Retinal pigment epithelial cell (primary cell): ENCODE measurements around the gene MSH2.

Source experiments
- DNase-seq: peaks from one replicate; pipeline ENCODE4 v3.0.0-alpha.2; 2010; ENCODE audit warnings: low read depth
- H3K4me3 ChIP-seq: 2 replicates; pipeline ENCODE4 v1.5.1; 2011; ENCODE audit warnings: mild to moderate bottlenecking, low read length, control low read depth, moderate library complexity
- TF ChIP-seq, protein P1 (sequence below): conservative IDR thresholded peaks from 2 replicates; pipeline ENCODE4 v1.5.1; 2011; ENCODE audit warnings: low read depth, low read length, control low read depth, inconsistent platforms

The MSH2 gene

DNA sequence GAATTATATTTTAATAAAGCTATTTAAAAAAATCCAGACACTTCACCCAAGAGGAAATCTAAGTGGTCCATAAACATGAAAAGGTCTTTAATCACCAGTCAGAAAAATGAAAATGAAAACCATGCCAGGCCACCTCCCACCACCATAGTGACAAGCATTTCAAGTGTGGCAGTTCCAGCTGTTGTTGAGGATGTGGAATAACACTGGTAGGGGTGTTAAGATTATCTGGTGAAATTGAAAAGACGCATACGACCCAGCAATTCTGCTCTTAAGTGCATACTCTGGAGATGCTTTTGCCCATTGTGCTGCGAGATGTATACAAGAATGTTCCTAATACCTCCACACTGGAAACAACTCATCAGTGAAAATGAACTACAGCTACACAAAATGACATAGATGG is 82.2 kb downstream of the MSH2 start:
- TF ChIP-seq, protein P1, sequence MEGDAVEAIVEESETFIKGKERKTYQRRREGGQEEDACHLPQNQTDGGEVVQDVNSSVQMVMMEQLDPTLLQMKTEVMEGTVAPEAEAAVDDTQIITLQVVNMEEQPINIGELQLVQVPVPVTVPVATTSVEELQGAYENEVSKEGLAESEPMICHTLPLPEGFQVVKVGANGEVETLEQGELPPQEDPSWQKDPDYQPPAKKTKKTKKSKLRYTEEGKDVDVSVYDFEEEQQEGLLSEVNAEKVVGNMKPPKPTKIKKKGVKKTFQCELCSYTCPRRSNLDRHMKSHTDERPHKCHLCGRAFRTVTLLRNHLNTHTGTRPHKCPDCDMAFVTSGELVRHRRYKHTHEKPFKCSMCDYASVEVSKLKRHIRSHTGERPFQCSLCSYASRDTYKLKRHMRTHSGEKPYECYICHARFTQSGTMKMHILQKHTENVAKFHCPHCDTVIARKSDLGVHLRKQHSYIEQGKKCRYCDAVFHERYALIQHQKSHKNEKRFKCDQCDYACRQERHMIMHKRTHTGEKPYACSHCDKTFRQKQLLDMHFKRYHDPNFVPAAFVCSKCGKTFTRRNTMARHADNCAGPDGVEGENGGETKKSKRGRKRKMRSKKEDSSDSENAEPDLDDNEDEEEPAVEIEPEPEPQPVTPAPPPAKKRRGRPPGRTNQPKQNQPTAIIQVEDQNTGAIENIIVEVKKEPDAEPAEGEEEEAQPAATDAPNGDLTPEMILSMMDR: no peak
- H3K4me3 ChIP-seq: no peak overlapping the region
- no peak for DNase-seq

DNA sequence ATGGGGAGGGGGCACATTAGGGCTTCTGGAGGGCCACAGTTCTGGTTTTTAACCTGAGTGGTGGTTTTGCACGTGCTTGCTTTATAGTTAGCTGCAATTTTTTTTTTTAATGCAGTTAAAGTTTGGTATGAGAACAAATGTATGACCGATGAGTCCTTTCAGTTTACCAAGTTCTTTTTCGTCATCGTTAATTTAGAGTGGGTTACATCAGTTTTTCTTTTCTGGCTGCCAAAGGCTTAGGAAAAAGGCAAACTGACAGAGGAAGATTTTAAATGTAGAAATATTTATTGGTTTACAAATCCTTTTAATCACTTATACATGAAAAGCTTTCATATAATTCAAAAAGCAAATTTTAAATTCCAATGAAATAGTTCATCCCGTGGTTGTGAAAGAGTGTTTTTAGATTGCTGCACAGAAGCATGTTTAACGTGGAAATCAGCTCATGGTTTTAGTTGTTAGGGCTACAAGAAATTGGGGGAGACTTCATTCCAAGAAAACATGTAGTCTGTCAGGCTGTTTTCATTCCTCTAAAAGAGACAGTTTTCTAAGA is 82.9 kb downstream of the MSH2 start:
- TF ChIP-seq, protein P1: no peak
- no peak for DNase-seq
- H3K4me3 ChIP-seq: no peak overlapping the region

DNA sequence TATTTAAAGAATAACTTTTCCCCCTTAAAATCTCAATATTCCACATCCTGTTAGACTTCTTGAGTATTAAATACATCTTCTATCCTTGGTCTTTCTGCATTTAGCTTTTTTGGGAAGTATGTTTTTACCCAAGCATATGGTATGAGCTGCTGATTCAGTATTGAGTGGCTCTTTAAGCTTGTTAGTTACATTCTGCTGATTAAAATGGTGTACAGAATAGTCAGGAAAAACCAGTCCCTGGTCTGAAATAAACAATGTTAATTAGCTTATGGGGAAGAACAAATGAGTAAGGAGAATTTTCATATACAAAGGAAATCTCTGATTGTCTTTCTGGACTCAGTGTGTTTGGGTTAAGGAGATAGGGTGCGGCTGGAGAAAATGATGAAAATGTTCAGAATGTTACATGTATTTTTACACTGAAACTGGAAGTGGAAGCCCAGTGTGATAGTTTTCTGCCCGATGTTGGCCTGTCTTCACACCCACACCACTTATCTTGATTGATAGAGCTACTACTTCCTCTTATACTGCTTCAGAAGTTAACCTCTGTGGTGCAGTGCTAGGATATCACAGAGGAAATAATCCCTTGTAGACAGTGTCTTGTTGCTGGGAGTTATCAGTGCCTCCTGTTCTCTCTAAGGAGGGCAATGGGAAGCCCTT is 84.0 kb downstream of the MSH2 start:
- no peak overlapping the region for H3K4me3 ChIP-seq
- TF ChIP-seq, protein P1: no peak
- no peak for DNase-seq

DNA sequence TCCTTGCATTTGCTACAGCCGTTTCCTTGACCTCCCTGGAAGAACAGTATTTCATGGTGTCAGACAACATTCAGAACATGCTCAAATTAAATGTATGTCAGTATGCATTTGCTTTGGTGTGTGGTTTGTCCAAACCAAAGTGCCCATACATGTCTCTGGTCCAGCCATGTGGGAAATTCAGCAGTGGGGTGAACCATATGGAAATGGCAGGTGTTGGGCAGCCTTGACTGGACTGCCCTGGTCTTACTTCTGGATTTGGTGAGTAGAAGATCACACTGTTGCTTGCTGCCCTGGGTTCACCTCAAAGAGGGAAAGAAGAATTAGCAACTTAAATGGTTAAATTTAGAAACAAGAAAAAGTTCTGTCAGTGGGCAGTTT is 84.5 kb downstream of the MSH2 start:
- DNase-seq: no peak
- H3K4me3 ChIP-seq: no peak overlapping the region
- TF ChIP-seq, protein P1: no peak

DNA sequence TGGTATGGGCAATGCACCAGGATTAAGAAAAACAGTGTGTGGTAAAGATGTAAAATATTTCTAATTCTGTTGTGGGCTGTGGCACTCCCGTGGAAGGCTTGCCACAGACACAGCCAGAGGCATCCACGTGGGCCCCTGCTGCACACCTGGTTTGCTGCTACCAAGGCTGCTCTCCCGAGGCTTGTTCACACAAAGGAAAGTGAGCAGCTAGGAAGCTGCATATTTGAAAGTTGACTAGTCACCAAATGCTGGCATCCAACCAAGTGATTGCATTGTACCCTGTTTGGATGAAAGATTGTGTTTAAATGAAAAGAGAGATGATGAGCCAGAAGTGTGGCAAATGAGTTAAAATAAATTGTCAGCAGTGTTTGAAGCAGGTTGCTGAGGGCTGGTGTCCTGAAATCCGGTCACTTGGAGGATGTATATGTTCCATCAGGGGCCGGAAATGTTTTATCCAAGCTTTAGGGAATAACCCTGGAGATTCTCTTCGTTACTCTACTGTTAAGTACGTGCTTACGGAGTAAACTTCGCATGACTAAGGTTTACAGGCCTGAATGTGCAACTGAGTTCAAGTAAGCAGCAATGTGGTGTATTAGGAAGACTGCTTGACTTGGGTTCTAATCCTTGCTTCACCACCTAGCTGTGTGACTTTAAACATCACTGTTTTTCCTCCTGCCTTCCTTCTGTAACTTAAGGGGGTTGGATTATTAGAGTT is 86.1 kb downstream of the MSH2 start:
- TF ChIP-seq, protein P1: no peak
- no peak overlapping the region for H3K4me3 ChIP-seq
- DNase-seq: peak; percentile 65

DNA sequence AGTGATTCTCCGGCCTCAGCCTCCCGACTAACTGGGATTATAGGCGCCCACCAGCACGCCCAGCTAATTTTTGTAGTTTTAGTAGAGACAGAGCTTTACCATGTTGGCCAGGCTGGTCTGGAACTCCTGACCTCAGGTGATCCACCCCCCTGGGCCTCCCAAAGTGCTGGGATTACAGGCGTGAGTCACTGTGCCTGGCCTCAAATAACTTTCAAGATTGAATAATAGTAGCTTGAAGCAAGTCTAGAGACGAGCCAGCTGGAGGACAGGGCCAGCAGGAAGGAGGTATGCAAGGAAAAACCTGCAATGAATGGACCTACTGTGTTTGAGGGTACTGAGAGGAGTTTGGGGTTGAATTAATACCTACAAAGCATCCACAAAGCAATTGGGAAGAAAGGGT is 87.5 kb downstream of the MSH2 start:
- TF ChIP-seq, protein P1: no peak
- H3K4me3 ChIP-seq: no peak overlapping the region
- no peak for DNase-seq
